GM23338 (cell line): ENCODE measurements around the gene SLC27A4.

ENCODE experiments used
- EZH2 ChIP-seq: fragments of 200-600 bp; sonication (generic); IDR thresholded peaks from one replicate; pipeline ENCODE4 v1.8.0; 2017; ENCODE audit warnings: antibody characterized with exemption, mild to moderate bottlenecking, low read depth; ENCODE audit not compliant: unreplicated experiment
- POLR2AphosphoS5 ChIP-seq: IDR thresholded peaks from 2 replicates; pipeline ENCODE4 v1.6.1; 2016; ENCODE audit warnings: antibody characterized with exemption, low read depth

DNA sequence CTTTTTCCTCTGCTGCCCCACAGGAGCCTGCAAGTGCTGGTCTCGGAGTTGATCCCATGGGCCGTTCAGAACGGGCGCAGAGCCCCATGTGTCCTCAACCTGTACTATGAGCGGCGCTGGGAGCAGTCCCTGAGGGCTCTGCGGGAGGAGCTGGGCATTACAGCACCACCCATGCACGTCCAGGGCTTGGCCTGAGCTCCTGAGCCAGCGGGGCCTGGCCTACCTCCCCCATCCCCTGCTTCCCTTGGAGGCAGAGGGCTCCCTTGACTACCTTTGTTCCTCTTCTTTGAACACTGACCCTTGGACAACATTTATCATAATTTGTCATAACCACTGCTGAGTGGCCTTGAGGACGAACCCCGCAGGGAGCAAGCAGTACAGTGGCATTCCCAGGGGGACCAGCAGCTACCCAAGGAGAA is 6.9 kb upstream of the SLC27A4 start:
- TF ChIP-seq EZH2, result no peak
- TF ChIP-seq POLR2AphosphoS5, result no peak
